ENCODE results near the gene SLX4IP.

SLX4IP gene

GRCh38 chr20:10670501-10671220 is 235.6 kb downstream of the SLX4IP start:
- FAIRE-seq = no peak

GRCh38 chr20:10671221-10671918 is 236.3 kb downstream of the SLX4IP start:
- FAIRE-seq = no peak

- FAIRE-seq = no peak
Measured at GRCh38 chr20:10671919-10672623, 237.0 kb downstream of the SLX4IP start.

- FAIRE-seq = no peak
Measured at GRCh38 chr20:10672624-10673127, 237.6 kb downstream of the SLX4IP start.

- FAIRE-seq = no peak
Measured at GRCh38 chr20:10673176-10673841, 238.2 kb downstream of the SLX4IP start.

GRCh38 chr20:10673842-10674683 is 239.0 kb downstream of the SLX4IP start, which contains the start of gene JAG1:
Gene JAG1, minus strand, starts transcription at chr20:10673999. Its CDS starts 469 bp downstream, at chr20:10673530.
- peak; percentile 85 for FAIRE-seq

GRCh38 chr20:10674684-10675449 is 239.8 kb downstream of the SLX4IP start:
- no peak for FAIRE-seq

- no peak for FAIRE-seq
Measured at GRCh38 chr20:10675450-10675848, 240.3 kb downstream of the SLX4IP start.

GRCh38 chr20:10676518-10676917 is 241.4 kb downstream of the SLX4IP start:
- no peak for FAIRE-seq

Measured in TTC549 (cell line).